GM18519 (cell line): Measurements from ENCODE around the gene PTPRR.

Experiments
- ATAC-seq: cut with Tn5 transposase; IDR thresholded peaks from one replicate; pipeline ENCODE4 v1.9.1; 2021; ENCODE audit warnings: mild to moderate bottlenecking, moderate library complexity; ENCODE audit not compliant: unreplicated experiment, low FRiP score

The PTPRR gene

GRCh38 chr12:70919176-70919575 is 1.4 kb downstream of the PTPRR start:
- ATAC-seq = no peak

GRCh38 chr12:70918321-70918720 is 2.2 kb downstream of the PTPRR start:
- ATAC-seq = no peak

- no peak for ATAC-seq
Observed at GRCh38 chr12:70910666-70911065, 9.9 kb downstream of the PTPRR start.

- ATAC-seq = no peak
Observed at GRCh38 chr12:70908978-70909377, 11.6 kb downstream of the PTPRR start.

- ATAC-seq = no peak
Observed at GRCh38 chr12:70907412-70907811, 13.1 kb downstream of the PTPRR start.

GRCh38 chr12:70895956-70896355 is 24.6 kb downstream of the PTPRR start:
- no peak for ATAC-seq

GRCh38 chr12:70892593-70892992 is 27.9 kb downstream of the PTPRR start:
- ATAC-seq = no peak

GRCh38 chr12:70890895-70891832 is 29.4 kb downstream of the PTPRR start:
- ATAC-seq = no peak

- no peak for ATAC-seq
Observed at GRCh38 chr12:70885956-70886355, 34.6 kb downstream of the PTPRR start.

- no peak for ATAC-seq
Observed at GRCh38 chr12:70883855-70884254, 36.7 kb downstream of the PTPRR start.

- ATAC-seq = no peak
Observed at GRCh38 chr12:70880744-70881143, 39.8 kb downstream of the PTPRR start.

- ATAC-seq = no peak
Observed at GRCh38 chr12:70876952-70877351, 43.6 kb downstream of the PTPRR start.

GRCh38 chr12:70875628-70876027 is 44.9 kb downstream of the PTPRR start:
- ATAC-seq = no peak

- no peak for ATAC-seq
Observed at GRCh38 chr12:70854881-70855568, 65.5 kb downstream of the PTPRR start.

- no peak for ATAC-seq
Observed at GRCh38 chr12:70854138-70854537, 66.4 kb downstream of the PTPRR start.

GRCh38 chr12:70853326-70853725 is 67.2 kb downstream of the PTPRR start:
- ATAC-seq = no peak

- no peak for ATAC-seq
Observed at GRCh38 chr12:70852416-70853150, 68.0 kb downstream of the PTPRR start.

GRCh38 chr12:70849265-70849960 is 71.1 kb downstream of the PTPRR start:
- ATAC-seq = no peak

GRCh38 chr12:70847871-70848270 is 72.7 kb downstream of the PTPRR start:
- no peak for ATAC-seq

- no peak for ATAC-seq
Observed at GRCh38 chr12:70845268-70845667, 75.3 kb downstream of the PTPRR start.
